Measurements from ENCODE around the gene ANXA2R.

Gene ANXA2R

DNA sequence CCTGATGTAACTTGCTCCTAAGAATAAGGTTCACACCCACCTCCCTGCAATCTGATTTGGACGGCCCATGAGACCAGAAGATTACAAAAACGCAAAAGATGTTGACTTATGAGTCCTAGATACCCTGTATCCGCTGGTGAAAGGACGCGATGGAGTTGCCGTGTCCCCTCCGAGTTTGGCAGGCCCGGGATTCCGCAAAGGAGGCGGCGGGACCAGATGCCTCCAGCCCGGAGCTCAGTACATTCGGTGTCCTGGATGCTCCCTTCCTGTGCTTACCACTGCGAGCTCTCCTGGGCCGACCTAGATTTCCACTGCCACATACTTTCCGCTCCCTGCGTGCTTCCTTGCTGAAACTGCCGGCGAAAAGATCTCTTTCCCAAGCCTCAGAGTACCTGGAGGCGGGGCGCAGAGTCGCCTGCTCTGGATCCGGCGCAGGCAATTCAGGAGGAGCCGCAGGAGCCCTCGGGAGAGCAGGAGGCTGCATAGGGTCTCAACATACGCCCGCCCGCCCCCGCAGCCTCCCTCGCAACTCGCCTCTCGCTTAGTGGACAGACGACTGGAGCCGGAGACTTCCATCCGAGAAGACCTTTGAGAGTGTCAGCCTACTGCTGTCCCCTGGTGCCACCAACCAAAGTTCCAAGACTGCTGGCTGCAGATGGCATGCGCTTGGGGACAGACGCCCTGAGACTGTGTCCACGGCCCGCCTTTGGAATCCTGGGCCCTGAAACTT is 39.8 kb downstream of the ANXA2R start:
- peak; percentile 75 for DNase-seq (ENCODE audit: low spot score)

GRCh38 chr5:42995360-42995751 is 44.8 kb downstream of the ANXA2R start:
- DNase-seq (ENCODE audit: low spot score) = no peak

DNA sequence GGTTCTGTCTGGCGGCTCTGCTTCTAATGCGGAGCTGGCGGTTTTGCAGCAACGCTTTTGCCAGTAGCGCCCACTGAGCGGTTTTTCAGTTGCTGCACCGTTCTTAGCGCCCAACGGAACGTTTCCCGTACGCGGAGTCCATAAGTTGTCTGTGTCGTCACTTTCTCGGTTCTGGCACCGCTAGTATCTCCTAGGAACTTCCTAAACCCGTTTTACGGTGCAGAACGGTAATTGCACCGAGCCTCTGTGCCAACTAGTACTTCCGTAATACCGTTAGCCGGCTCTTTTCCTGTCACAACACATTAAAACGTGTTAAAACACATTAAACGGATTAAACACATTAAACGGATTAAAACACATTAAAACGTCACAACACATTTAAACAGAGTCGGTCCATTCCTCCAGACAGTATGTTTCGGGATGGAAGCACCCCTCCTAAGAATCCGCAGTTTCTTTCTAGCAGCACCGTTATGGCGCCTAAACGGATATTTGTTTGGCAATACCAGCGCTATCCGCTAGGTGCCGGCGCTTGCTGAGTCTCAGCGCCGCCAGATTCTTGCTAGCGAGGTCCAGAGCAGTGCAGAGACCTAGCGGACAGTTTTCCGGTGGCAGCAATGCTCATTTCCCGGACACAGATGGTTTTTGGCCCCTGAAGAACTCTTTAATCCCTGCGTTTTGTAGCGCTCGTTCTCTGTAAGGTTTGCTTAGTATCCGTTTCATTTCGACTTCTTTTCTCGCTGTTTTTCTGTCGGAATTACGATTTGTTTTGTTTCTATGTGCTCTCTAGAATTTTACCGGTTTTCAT is 45.4 kb downstream of the ANXA2R start:
- DNase-seq (ENCODE audit: low spot score) = peak; percentile 88

DNA sequence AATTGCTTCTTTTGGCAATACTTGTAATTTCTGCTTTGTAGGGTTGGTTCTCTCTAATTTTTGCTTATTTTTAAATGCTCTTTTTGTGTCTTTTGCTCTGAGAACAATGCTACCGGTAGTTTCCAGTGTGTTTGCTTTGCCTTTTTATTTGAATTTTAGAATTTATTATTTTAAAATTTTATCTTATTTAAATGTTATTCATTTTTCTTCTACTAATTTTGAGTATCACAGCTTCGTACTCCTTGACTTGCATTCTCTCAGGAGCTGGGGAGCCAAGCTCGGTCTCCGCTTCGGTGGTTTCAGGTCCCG is 45.9 kb downstream of the ANXA2R start:
- DNase-seq (ENCODE audit: low spot score) = no peak

DNA sequence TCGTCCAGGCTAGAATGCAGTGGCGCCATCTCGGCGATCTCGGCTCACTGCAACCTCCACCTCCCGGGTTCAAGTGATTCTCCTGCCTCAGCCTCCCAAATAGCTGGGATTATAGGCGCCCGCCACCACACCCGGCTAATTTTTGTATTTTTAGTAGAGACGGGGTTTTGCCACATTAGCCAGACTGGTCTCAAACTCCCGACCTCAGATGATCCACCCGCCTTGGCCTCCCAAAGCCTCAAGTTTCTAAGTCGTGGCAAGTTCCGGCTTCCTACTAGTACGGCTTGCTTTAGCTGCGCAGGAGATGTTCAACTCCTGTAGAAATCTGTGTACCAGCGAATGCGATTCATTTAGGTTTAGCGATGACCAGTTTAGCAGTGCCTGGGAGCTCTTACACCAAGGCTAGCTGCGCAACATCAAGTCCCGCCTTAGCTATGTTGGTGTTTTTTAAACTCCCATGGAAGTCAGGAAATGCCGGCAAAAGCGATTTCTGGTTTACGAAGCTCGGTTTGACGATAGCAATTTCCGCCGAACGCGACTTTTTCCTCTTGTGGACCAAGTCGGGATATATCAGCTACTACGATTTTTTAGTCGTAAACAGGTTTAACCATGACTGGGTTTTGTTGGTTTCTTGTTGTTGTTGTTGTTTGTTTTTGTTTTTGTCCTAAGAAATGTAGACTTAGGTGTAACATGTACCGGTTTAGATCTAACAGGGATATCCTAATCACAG is 46.4 kb downstream of the ANXA2R start:
- DNase-seq (ENCODE audit: low spot score) = no peak

- peak; percentile 77 for DNase-seq (ENCODE audit: low spot score)
These were observed 47.8 kb downstream of the ANXA2R start for GRCh38 chr5:42992088-42992879.

GRCh38 chr5:42991404-42992087 is 48.6 kb downstream of the ANXA2R start:
- no peak for DNase-seq (ENCODE audit: low spot score)

- no peak for DNase-seq (ENCODE audit: low spot score)
These were observed 49.2 kb downstream of the ANXA2R start for GRCh38 chr5:42990892-42991291.
